AG10803 (cell line): ENCODE results near the gene GALNS.
"Not testable (repeated sequence)": the region's sequence is repeated elsewhere in the genome, so short reads cannot be mapped to it uniquely, and the experiment has no call there.

Experiments used
- DNase-seq: peaks from one replicate; pipeline ENCODE4 v3.0.0; 2010; ENCODE audit warnings: low read depth
- H3K4me3 ChIP-seq: 2 replicates; pipeline ENCODE4 v1.5.1; 2011; ENCODE audit warnings: mild to moderate bottlenecking, low read length, control low read depth
- CTCF ChIP-seq: conservative IDR thresholded peaks from 2 replicates; pipeline ENCODE4 v1.5.1; 2011; ENCODE audit warnings: mild to moderate bottlenecking, low read length, control low read depth, inconsistent platforms

The GALNS gene

GRCh38 chr16:88792078-88792550, 64.6 kb downstream of the GALNS start:
- TF ChIP-seq CTCF: no peak
- no peak for DNase-seq

GRCh38 chr16:88790312-88791211, 66.2 kb downstream of the GALNS start:
- peak; percentile 33 for DNase-seq
- no peak overlapping the region for H3K4me3 ChIP-seq
- no peak for TF ChIP-seq CTCF

More at GRCh38 chr16:88792078-88792550, 64.6 kb downstream of the GALNS start:
- no peak overlapping the region for H3K4me3 ChIP-seq

GRCh38 chr16:88789594-88789993, 67.2 kb downstream of the GALNS start:
- DNase-seq: no peak
- TF ChIP-seq CTCF: no peak
- H3K4me3 ChIP-seq: no peak overlapping the region

- H3K4me3 ChIP-seq, DNase-seq: not testable (repeated sequence)
Observed at GRCh38 chr16:88788749-88789148, 68.0 kb downstream of the GALNS start.

- DNase-seq: no peak
- H3K4me3 ChIP-seq: no peak overlapping the region
- TF ChIP-seq CTCF: no peak
Observed at GRCh38 chr16:88787579-88788314, 69.0 kb downstream of the GALNS start.

- H3K4me3 ChIP-seq: peak within 1 kb of the TSS; percentile 78
- DNase-seq: peak; percentile 61
- TF ChIP-seq CTCF: peak; percentile 63
Observed at GRCh38 chr16:88785106-88785924, 71.4 kb downstream of the GALNS start, which contains the start of gene PIEZO1. PIEZO1 (minus strand) TSS chr16:88785220; CDS start chr16:88784964, 256 bp downstream.

- DNase-seq: no peak
- TF ChIP-seq CTCF: no peak
- peak overlapping the region; percentile 78 for H3K4me3 ChIP-seq
Observed at GRCh38 chr16:88784856-88785105, 72.0 kb downstream of the GALNS start.
